RCC 7860 (cell line): ENCODE data around the gene CACNA1A.
A peak's percentile ranks its signal among the peaks of the same experiment; 100 is the strongest.
"Not testable (repeated sequence)": the region's sequence is repeated elsewhere in the genome, so short reads cannot be mapped to it uniquely, and the experiment has no call there.

Experiments used
- DNase-seq: peaks from one replicate; pipeline ENCODE4 v3.0.0-alpha.2; 2015; ENCODE audit warnings: low spot score
- FAIRE-seq: peaks from 2 replicates; lab custom pipeline; 2012; peaks lifted over from hg19 to GRCh38; lab: Jason Lieb, UNC

CACNA1A gene

DNA sequence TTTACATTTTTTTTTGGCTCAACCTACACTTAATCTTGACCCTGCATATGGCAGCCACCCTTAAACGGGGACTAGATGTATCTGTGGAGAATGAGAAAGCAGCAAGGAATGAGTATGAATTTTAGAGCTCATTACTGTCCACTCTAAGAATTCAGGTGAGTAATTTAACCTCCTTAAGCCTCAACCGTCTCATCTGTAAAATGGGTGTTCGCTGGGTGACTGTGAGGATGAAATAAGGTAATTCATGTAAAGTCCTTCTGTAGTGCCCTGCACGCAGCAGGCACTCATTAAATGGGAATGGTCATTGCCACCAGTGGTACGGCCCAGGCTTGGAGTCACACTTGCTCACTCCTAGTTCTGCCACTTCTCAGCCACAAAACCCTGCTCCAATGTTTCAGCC, 135.3 kb downstream of the CACNA1A start:
- no peak for FAIRE-seq
- no peak for DNase-seq

GRCh38 chr19:13366529-13367143, 139.6 kb downstream of the CACNA1A start:
- DNase-seq, result peak; percentile 37
- no peak for FAIRE-seq

DNA sequence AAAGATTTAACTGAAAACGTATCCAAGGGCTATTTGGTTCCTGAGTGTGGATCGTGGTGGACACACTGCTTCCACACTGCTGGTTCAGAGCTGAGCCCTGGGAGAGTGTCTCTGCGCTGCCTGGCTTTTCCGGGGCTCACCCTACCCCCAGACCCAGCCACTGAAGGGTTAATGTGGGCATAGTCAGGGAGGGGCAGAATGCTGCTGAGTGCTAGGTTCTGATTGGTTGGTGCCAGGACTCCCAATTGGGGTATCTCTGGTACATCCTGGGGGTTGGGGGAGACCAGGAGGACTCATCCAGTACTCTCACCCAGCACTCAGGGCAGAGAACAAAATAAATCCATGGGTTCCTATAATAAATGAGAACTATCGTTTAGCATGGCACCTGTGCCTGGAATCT, 142.3 kb downstream of the CACNA1A start:
- DNase-seq (no peak), FAIRE-seq (no peak)

DNA sequence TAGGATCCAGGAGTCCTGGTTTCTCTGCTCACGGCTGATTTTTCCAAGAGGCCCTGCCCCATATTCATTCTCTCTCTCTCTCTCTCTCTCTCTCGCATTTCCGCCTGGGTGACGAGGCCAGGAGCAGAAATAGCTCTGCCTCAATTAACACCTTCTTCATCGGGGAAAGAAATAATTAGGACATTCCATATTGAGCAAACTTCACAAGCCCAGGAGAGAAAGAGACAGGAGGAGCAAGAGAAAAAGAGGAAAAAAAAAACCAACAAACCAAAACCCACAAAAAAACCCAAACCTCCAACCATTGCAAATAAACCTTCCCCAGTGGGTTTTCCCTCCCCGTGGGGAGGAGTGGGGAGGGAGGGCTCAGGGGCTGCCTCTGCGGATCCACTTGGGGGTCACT, 143.0 kb downstream of the CACNA1A start:
- DNase-seq, result no peak
- FAIRE-seq, result no peak

GRCh38 chr19:13362668-13363067, 143.6 kb downstream of the CACNA1A start:
- FAIRE-seq, result no peak
- no peak for DNase-seq

DNA sequence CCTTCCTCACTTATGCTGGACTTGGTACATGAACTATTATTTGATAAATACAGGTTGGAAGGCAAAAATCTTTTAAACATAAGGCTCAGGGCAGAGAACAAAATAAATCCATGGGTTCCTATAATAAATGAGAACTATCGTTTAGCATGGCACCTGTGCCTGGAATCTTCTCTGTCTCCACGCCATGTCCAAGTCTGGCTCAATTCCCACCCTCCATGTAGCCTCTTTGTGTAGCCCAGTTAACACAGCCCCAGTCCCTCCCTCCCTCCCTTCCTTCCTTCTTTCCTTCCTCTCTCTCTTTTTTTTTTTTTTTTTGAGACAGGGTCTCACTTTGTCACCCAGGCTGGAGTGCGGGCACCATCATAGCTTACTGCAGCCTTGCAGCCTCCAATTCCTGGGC, 144.6 kb downstream of the CACNA1A start:
- DNase-seq, FAIRE-seq: not testable (repeated sequence)

- no peak for FAIRE-seq
- DNase-seq, result no peak
Observed at GRCh38 chr19:13356686-13357280, 149.5 kb downstream of the CACNA1A start.

GRCh38 chr19:13356185-13356584, 150.1 kb downstream of the CACNA1A start:
- no peak for FAIRE-seq

DNA sequence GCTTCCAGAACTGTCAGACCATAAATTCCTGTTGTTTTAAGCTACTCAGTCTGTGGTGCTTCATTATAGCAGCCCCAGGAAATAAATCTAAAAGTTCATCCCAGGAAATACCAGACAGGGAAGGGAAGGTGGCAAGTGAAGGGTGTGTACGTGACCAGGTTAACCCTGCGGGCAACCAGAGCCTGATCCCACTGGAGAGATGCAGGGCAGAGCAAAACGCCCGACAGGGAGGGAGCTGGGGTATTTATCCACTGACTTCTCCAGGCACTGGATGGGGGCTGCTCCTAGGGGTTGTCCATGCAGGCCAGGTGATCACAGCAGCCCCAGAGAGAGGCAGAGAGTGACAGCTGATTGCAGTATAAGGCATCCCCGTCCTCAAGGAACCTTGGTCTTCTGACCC, 150.9 kb downstream of the CACNA1A start:
- no peak for FAIRE-seq
- no peak for DNase-seq

More at GRCh38 chr19:13356185-13356584, 150.1 kb downstream of the CACNA1A start:
- DNase-seq, result no peak

GRCh38 chr19:13353625-13354024, 152.7 kb downstream of the CACNA1A start:
- no peak for FAIRE-seq
- DNase-seq, result no peak

DNA sequence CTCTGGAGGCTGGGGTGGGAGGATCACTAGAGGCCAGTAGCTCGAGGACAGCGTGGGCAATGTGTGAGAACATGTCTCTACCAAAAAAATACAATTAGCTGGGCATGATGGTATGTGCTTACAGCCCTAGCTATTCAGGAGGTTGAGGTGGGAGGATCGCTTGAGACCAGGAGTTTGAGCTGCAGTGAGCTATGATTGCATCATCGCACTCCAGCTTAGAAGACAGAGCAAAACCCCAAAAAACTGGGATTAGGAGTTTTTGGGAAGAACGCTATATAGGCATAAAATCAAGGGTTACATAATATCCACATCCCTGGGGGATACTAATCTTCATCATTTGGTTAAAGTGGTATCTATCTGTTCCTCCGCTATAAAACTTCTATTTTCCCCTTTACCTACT, 155.5 kb downstream of the CACNA1A start:
- FAIRE-seq, result no peak
- no peak for DNase-seq

GRCh38 chr19:13350072-13350471, 156.2 kb downstream of the CACNA1A start:
- DNase-seq (no peak), FAIRE-seq (no peak)

GRCh38 chr19:13347367-13347766, 158.9 kb downstream of the CACNA1A start:
- FAIRE-seq (no peak), DNase-seq (no peak)

GRCh38 chr19:13343514-13343913, 162.8 kb downstream of the CACNA1A start:
- FAIRE-seq, result no peak
- DNase-seq, result no peak

DNA sequence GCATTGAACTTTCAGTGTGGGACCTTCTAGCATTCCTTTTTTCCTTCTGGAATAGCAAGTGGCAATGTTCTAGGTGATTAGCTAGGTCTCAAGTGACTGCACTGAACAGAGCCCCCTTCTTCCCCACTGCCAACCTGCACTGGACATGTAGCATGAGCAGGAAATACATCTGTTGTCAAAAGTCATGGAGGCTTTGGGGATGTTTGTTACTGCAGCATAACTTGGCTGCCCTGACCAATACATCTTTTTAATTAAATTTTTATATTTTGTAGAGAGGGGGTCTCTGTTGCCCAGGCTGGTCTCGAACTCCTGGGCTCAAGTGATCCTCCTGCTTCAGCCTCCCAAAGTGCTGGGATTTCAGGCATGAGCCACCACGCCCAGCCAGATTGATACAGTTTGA, 163.6 kb downstream of the CACNA1A start:
- no peak for DNase-seq
- FAIRE-seq, result no peak

DNA sequence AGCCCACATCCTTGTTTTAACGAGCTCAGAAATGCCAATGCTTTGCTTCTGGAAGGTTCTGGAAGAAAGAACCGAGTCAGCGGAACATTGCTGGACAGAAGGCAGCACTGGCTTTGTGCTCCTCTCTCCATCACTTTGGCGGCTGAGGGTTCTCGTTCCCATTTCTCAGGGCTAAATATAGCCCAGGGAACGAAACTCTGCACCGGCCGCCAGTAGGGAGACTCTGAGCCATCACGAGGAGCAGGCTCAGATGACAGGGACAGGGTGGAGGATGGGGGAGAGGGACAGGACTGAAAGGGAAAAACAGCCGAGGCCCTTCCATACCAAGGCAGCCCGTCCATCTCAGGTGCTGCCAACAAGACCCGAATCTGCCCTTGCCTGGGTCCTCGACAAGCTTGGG, 166.4 kb downstream of the CACNA1A start:
- no peak for FAIRE-seq
- no peak for DNase-seq

GRCh38 chr19:13337181-13337580, 169.1 kb downstream of the CACNA1A start:
- no peak for DNase-seq
- FAIRE-seq, result no peak

DNA sequence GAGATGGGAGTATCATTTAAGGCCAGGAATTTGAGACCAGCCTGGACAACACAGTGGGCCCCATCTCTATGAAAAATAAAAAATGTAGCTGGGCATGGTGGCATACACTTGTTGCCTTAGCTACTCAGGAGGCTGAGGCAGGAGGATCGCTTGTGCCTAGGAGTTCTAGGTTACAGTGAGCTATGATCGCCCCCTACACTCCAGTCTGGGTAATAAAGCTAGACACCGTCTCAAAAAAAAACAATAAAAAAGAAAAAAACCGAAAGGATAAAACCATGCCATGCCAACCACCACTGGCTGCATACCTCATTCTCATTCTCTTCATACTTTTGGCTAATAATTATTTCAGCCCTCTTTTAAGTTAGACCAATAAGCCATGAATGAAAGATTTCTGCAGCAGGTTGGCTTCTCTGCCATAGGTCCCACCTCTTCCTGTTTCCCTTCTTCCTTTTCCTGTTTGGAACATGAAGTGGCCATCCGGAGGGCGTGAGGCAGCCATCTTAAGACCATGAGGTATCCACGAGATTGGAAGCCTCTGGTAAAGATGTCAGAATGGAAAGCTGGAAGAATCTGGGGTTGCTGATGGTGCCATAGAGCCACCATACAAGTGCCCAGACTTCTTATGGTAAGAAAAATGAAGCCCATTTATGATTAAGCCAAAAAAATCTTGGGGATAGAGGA, 171.3 kb downstream of the CACNA1A start:
- FAIRE-seq, result no peak
- no peak for DNase-seq

DNA sequence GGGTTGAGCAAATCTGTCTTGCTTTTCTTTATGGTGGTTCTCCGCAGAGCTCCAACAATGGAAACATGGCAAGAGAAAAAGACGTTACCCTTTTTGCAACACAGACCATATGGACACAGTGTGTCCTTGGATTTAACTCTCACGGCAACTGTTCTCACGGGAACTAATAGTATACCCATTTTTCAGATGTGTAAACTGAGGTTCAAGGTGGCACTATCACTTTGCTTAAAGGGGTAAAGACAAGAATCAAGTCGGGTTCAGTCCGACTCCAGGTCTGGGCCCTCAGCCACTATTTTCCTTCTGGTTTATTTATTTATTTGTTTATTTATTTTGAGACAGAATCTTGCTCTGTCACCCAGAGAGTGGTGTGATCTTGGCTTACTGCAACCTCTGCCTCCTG, 176.0 kb downstream of the CACNA1A start:
- FAIRE-seq (no peak), DNase-seq (no peak)

DNA sequence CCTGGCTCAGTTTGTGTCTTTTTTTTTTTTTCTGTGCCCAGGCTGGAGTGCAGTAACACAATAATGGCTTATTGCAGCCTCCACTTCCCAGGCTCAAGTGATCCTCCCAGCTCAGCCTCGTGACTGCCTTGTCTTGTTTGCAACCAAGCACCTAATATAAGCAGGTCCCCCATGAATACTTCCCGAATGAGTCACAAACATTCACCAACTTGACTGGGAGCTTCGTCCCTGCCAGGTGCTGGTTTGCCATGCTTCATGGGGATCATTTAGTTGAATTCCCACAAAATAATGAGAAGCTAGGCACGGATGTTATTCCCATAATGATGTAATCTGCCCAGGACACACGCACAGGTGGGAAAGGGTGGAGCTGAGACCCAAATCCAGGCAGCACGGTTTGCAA, 176.5 kb downstream of the CACNA1A start:
- FAIRE-seq (no peak), DNase-seq (no peak)

- DNase-seq (no peak), FAIRE-seq (no peak)
Observed at GRCh38 chr19:13328241-13328640, 178.0 kb downstream of the CACNA1A start.

- no peak for DNase-seq
- no peak for FAIRE-seq
Observed at GRCh38 chr19:13319526-13319925, 186.8 kb downstream of the CACNA1A start.
